Endothelial cell (in vitro differentiated cells): ENCODE data around the gene TMEM44. TPM values are rescaled to one million over a fixed set of nuclear protein-coding genes. Genes with fewer than 3 reads are reported as not detected.
"Not testable (repeated sequence)": the region's sequence is repeated elsewhere in the genome, so short reads cannot be mapped to it uniquely, and the experiment has no call there.

Experiments used
- DNase-seq: peaks from one replicate; pipeline ENCODE4 v3.0.0; 2021; ENCODE audit warnings: low spot score
- H3K27ac Mint-ChIP-seq: one replicate; pipeline ENCODE4 v1.8.0; 2021; ENCODE audit warnings: mixed read lengths, inconsistent platforms; ENCODE audit not compliant: unreplicated experiment
- H3K27me3 Mint-ChIP-seq: one replicate; pipeline ENCODE4 v1.8.0; 2021; ENCODE audit warnings: mild to moderate bottlenecking, moderate library complexity, mixed read lengths, inconsistent platforms; ENCODE audit not compliant: unreplicated experiment
- H3K36me3 Mint-ChIP-seq: one replicate; pipeline ENCODE4 v1.8.0; 2021; ENCODE audit warnings: mild to moderate bottlenecking, low read depth, mixed read lengths, inconsistent platforms; ENCODE audit not compliant: unreplicated experiment
- H3K4me1 Mint-ChIP-seq: one replicate; pipeline ENCODE4 v1.8.0; 2021; ENCODE audit warnings: mild to moderate bottlenecking, mixed read lengths, inconsistent platforms; ENCODE audit not compliant: unreplicated experiment
- H3K4me3 Mint-ChIP-seq: one replicate; pipeline ENCODE4 v1.8.0; 2021; ENCODE audit warnings: mild to moderate bottlenecking, mixed read lengths, inconsistent platforms; ENCODE audit not compliant: unreplicated experiment
- H3K9me3 Mint-ChIP-seq: one replicate; pipeline ENCODE4 v1.8.0; 2021; ENCODE audit warnings: mixed read lengths, inconsistent platforms; ENCODE audit not compliant: unreplicated experiment
- CTCF ChIP-seq: fragments of 200-600 bp; sonication (generic); IDR thresholded peaks from one replicate; pipeline ENCODE4 v1.5.0; 2021; ENCODE audit warnings: antibody characterized with exemption; ENCODE audit not compliant: unreplicated experiment
- total RNA-seq: library from RNA; stranded (reverse); fragmentation: NEBNext Ultra II Directional; extraction: Animal tissue kit (Norgen Biotek cat#: 25700); gene quantifications from one replicate; pipeline ENCODE4 v1.2.1, GENCODE V29; 2021; ENCODE audit not compliant: unreplicated experiment

The TMEM44 gene
- total RNA-seq, 1 donor from 2014 or later = 51.1 TPM

- no peak overlapping the region for H3K27ac Mint-ChIP-seq
- no peaks in the 10 kb centered on the region for H3K9me3 Mint-ChIP-seq
- H3K4me3 Mint-ChIP-seq = no peak overlapping the region
These were observed 80.8 kb downstream of the TMEM44 start for GRCh38 chr3:194552327-194552949.

GRCh38 chr3:194549853-194550252, 83.4 kb downstream of the TMEM44 start:
- no peak overlapping the region for H3K4me3 Mint-ChIP-seq

More at GRCh38 chr3:194552327-194552949, 80.8 kb downstream of the TMEM44 start:
- H3K4me1 Mint-ChIP-seq = peaks cover 6% of the 10 kb centered on the region
- no peaks in the 10 kb centered on the region for H3K36me3 Mint-ChIP-seq
- H3K27me3 Mint-ChIP-seq = no peaks in the 10 kb centered on the region
- DNase-seq = no peak
- no peak for TF ChIP-seq CTCF

GRCh38 chr3:194548346-194549321, 84.6 kb downstream of the TMEM44 start:
- TF ChIP-seq CTCF = no peak
- no peak overlapping the region for H3K27ac Mint-ChIP-seq
- H3K4me3 Mint-ChIP-seq = no peak overlapping the region
- H3K9me3 Mint-ChIP-seq = no peaks in the 10 kb centered on the region
- DNase-seq = no peak
- peaks cover 6% of the 10 kb centered on the region for H3K4me1 Mint-ChIP-seq
- H3K27me3 Mint-ChIP-seq = peaks cover 4% of the 10 kb centered on the region
- H3K36me3 Mint-ChIP-seq = no peaks in the 10 kb centered on the region

More at GRCh38 chr3:194549853-194550252, 83.4 kb downstream of the TMEM44 start:
- H3K4me1 Mint-ChIP-seq = peaks cover 6% of the 10 kb centered on the region
- H3K36me3 Mint-ChIP-seq = no peaks in the 10 kb centered on the region
- H3K9me3 Mint-ChIP-seq = no peaks in the 10 kb centered on the region
- H3K27ac Mint-ChIP-seq = no peak overlapping the region
- no peak for TF ChIP-seq CTCF
- DNase-seq = no peak
- peaks cover 4% of the 10 kb centered on the region for H3K27me3 Mint-ChIP-seq

GRCh38 chr3:194547042-194547441, 86.2 kb downstream of the TMEM44 start:
- H3K27ac Mint-ChIP-seq = no peak overlapping the region
- peaks cover 6% of the 10 kb centered on the region for H3K4me1 Mint-ChIP-seq
- no peak for DNase-seq
- no peaks in the 10 kb centered on the region for H3K9me3 Mint-ChIP-seq
- H3K4me3 Mint-ChIP-seq = no peak overlapping the region
- no peaks in the 10 kb centered on the region for H3K36me3 Mint-ChIP-seq
- TF ChIP-seq CTCF = no peak
- peaks cover 4% of the 10 kb centered on the region for H3K27me3 Mint-ChIP-seq

- not testable (repeated sequence) for H3K27ac Mint-ChIP-seq, H3K4me3 Mint-ChIP-seq, H3K27me3 Mint-ChIP-seq, DNase-seq, H3K9me3 Mint-ChIP-seq, H3K4me1 Mint-ChIP-seq, H3K36me3 Mint-ChIP-seq
These were observed 87.7 kb downstream of the TMEM44 start for GRCh38 chr3:194545538-194545937.
